HepG2 (cell line): ENCODE measurements around the gene JMJD8. TPM values are rescaled to one million over a fixed set of nuclear protein-coding genes. Genes with fewer than 3 reads are reported as not detected.
A peak's percentile ranks its signal among the peaks of the same experiment; 100 is the strongest.

ENCODE experiments used
- ATAC-seq: fragments of 200-7000 bp; cut with Tn5 transposase; 3 replicates; pipeline ENCODE4 v1.9.1; 2020; ENCODE audit warnings: mild to moderate bottlenecking, moderate library complexity
- BruUV-seq: library from RNA; stranded (reverse); fragments of 400-500 nt; replicated peaks from 2 replicates; lab custom pipeline; 2021; lab: Mats Ljungman, UMichigan
- CTCF ChIA-PET: fragments of 300-600 bp; formaldehyde crosslinking; extraction: SDS; loops from one replicate; lab custom pipeline; 2021; ENCODE audit warnings: low total read pairs, inconsistent platforms, low intra/inter-chr PET ratio; lab: Yijun Ruan, JAX
- POLR2A ChIA-PET: fragments of 350-600 bp; sonication (Branson Sonifier 250); formaldehyde crosslinking; loops from one replicate; lab custom pipeline; 2020; ENCODE audit warnings: antibody characterized with exemption, inconsistent platforms; lab: Yijun Ruan, JAX
- DNase-seq: peaks from one replicate; pipeline ENCODE4 v3.0.0-alpha.2; 2015; ENCODE audit warnings: low spot score
- FAIRE-seq: peaks from 3 replicates; lab custom pipeline; 2011; peaks lifted over from hg19 to GRCh38; lab: Jason Lieb, UNC
- H2AFZ ChIP-seq: one replicate; pipeline ENCODE4 v1.6.1; 2011; ENCODE audit warnings: low read length, inconsistent platforms
- H3K27ac ChIP-seq: fragments of 300-600 bp; 3 replicates; pipeline ENCODE4 v1.8.0; 2011; ENCODE audit warnings: mixed run types, mild to moderate bottlenecking, mixed read lengths, low read length, inconsistent platforms; ENCODE audit not compliant: insufficient read depth; ENCODE audit errors: extremely low read length
- H3K27me3 ChIP-seq, 2 experiments: fragments of 200-600 bp in 1 of 2; 2 replicates in 1 of 2; 3 replicates in 1 of 2; pipeline versions ENCODE4 v1.6.0 to v1.8.0; 2011; ENCODE audit warnings: low read length in 2 of 2, mild to moderate bottlenecking in 2 of 2, moderate library complexity in 2 of 2, inconsistent platforms in 1 of 2; ENCODE audit not compliant: insufficient read depth in 2 of 2, control insufficient read depth in 1 of 2
- H3K36me3 ChIP-seq, 2 experiments: fragments of 200-600 bp in 1 of 2; replicated peaks in 1 of 2; 2 replicates in 1 of 2; 3 replicates in 1 of 2; pipeline versions ENCODE4 v1.5.1 to v1.8.0; 2011; ENCODE audit warnings: low read length in 2 of 2, inconsistent platforms in 1 of 2; ENCODE audit not compliant: insufficient read depth in 2 of 2, control insufficient read depth in 1 of 2
- H3K4me1 ChIP-seq: 2 replicates; pipeline ENCODE4 v1.5.1; 2012; ENCODE audit warnings: low read length, inconsistent platforms; ENCODE audit not compliant: insufficient read depth
- H3K4me2 ChIP-seq: 2 replicates; pipeline ENCODE4 v1.6.0; 2011; ENCODE audit warnings: low read depth, low read length, inconsistent platforms
- H3K4me3 ChIP-seq, 3 experiments: fragments of 200-600 bp in 1 of 3; sonication (generic), shearing (Covaris generic) in 1 of 3; replicated peaks in 1 of 3; 2 replicates each; pipeline ENCODE4 v1.5.1; 2011 to 2016; ENCODE audit warnings: low read length in 3 of 3, inconsistent platforms in 2 of 3, low read depth in 2 of 3, mild to moderate bottlenecking in 2 of 3, control low read depth in 1 of 3, mixed read lengths in 1 of 3; ENCODE audit not compliant: insufficient read depth in 1 of 3
- H3K79me2 ChIP-seq: one replicate; pipeline ENCODE4 v1.6.1; 2011; ENCODE audit warnings: low read length, inconsistent platforms; ENCODE audit not compliant: insufficient read depth
- H3K9ac ChIP-seq: 2 replicates; pipeline ENCODE4 v1.6.0; 2011; ENCODE audit warnings: mild to moderate bottlenecking, low read depth, low read length, inconsistent platforms; ENCODE audit not compliant: insufficient read depth
- H3K9me3 ChIP-seq: 2 replicates; pipeline ENCODE4 v1.5.1; 2012; ENCODE audit warnings: mild to moderate bottlenecking, low read length
- H4K20me1 ChIP-seq: 2 replicates; pipeline ENCODE4 v1.6.0; 2011; ENCODE audit warnings: inconsistent platforms, mild to moderate bottlenecking, low read length, moderate library complexity; ENCODE audit not compliant: insufficient read depth
- AGO2 ChIP-seq: fragments of 200-400 bp; formaldehyde crosslinking; optimal IDR thresholded peaks from 2 replicates; pipeline ENCODE3; 2017; ENCODE audit warnings: mild to moderate bottlenecking, low read depth, low read length, moderate library complexity
- HDAC1 ChIP-seq: sonication (generic); formaldehyde crosslinking; IDR thresholded peaks from 2 replicates; pipeline ENCODE4 v1.5.1; 2020; ENCODE audit warnings: mild to moderate bottlenecking, missing genetic modification reagents
- HMG20B ChIP-seq: conservative IDR thresholded peaks from 2 replicates; pipeline ENCODE4 v1.6.1; 2016; ENCODE audit warnings: missing genetic modification reagents, missing compliant biosample characterization
- RBFOX2 ChIP-seq: fragments of 200-400 bp; formaldehyde crosslinking; IDR thresholded peaks from 2 replicates; pipeline ENCODE4 v1.6.1; 2017; ENCODE audit warnings: low read depth, mild to moderate bottlenecking, low read length
- ZNF326 ChIP-seq: sonication (generic); formaldehyde crosslinking; IDR thresholded peaks from 2 replicates; pipeline ENCODE4 v1.4.0; 2020; ENCODE audit warnings: missing genetic modification reagents, borderline replicate concordance
- WGBS: methylation state at CpG from one replicate; pipeline ENCODE4 v1.1.6; 2017; ENCODE audit warnings: low lambda C conversion rate; 5-methylcytosine and 5-hydroxymethylcytosine counted together
- in situ Hi-C: cut with HindIII; loops from 2 replicates; pipeline ENCODE4 v1.10.0; 2017; ENCODE audit warnings: low pct_unique_long_range_greater_than_20kb; ENCODE audit not compliant: extremely low pct_ligation_motif_present
- intact Hi-C: fragments of 100-400 bp; cut with micrococcal nuclease; formaldehyde crosslinking; loops from one replicate; pipeline ENCODE4 v1.10.0; 2022; ENCODE audit not compliant: unreplicated experiment
- polyA plus RNA-seq, 8 experiments: library from polyadenylated mRNA; depleted of rRNA in 3 of 8; stranded (reverse) in 7 of 8; unstranded in 1 of 8; fragments of >200 nt; fragmentation: Illumina TruSeq in 4 of 8; extraction: Trizol in 4 of 8; gene quantifications; 2 replicates each; pipeline versions ENCODE4 v1.2.1 to v1.2.3, GENCODE V29; 2011 to 2016; ENCODE audit warnings: low read depth in 4 of 8, missing spikeins in 1 of 8, mixed read lengths in 1 of 8; ENCODE audit not compliant: insufficient read depth in 1 of 8
- total RNA-seq, 5 experiments: library from RNA; depleted of rRNA; stranded (reverse); fragments of >200 nt; fragmentation: Illumina TruSeq; extraction: Trizol; gene quantifications; 2 replicates each; pipeline ENCODE4 v1.2.3, GENCODE V29; 2016; ENCODE audit warnings: low read depth in 1 of 5
- TF ChIP-seq, protein P1 (sequence below): sonication (generic); formaldehyde crosslinking; IDR thresholded peaks from 2 replicates; pipeline ENCODE4 v1.4.0; 2020; ENCODE audit warnings: missing genetic modification reagents, low read depth, mild to moderate bottlenecking, borderline replicate concordance

Gene JMJD8
- total and polyA plus RNA-seq, 2 of the 13 experiments (the other 11 are each of a cell fraction or from before 2014, with no cell fraction given), result 2.6 to 11.8 TPM

DNA sequence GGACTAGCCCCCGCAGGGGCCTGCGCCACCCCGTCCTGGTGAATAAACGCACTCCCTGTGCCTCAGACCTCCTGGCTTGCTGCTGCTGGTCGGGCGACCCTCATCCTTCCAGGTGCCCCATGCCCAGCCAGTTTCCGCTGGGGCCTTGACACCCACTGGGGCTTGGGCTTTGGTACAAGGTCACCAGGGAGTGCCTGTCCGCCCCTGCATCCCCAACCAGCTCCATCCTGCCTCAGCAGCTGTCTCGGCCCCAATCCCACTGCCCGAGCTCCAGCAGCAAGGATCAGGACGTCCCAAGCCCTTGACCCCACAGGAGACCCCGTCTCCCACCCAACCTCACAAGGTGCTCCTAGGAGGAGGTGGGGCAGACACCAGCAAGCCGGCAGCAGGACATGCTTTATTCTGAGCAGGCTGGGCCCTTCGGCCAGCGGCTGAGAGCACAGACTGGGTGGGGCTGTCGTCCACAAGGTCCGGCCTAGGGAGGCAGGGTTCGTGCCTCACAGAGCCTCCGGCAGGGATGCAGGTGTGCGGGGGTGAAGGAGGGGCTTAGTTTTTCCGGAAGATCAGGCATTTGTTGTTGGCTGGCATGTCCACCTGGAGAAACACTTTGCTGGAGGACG lies 50.0 kb downstream of the JMJD8 start (continued):
- no peak for TF ChIP-seq HDAC1
- TF ChIP-seq, protein P1, sequence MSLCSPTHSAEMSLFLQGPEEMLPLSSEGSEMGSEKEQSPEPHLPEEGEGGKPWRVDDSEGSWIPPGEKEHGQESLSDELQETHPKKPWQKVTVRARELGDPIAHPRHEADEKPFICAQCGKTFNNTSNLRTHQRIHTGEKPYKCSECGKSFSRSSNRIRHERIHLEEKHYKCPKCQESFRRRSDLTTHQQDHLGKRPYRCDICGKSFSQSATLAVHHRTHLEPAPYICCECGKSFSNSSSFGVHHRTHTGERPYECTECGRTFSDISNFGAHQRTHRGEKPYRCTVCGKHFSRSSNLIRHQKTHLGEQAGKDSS, result no peak

DNA sequence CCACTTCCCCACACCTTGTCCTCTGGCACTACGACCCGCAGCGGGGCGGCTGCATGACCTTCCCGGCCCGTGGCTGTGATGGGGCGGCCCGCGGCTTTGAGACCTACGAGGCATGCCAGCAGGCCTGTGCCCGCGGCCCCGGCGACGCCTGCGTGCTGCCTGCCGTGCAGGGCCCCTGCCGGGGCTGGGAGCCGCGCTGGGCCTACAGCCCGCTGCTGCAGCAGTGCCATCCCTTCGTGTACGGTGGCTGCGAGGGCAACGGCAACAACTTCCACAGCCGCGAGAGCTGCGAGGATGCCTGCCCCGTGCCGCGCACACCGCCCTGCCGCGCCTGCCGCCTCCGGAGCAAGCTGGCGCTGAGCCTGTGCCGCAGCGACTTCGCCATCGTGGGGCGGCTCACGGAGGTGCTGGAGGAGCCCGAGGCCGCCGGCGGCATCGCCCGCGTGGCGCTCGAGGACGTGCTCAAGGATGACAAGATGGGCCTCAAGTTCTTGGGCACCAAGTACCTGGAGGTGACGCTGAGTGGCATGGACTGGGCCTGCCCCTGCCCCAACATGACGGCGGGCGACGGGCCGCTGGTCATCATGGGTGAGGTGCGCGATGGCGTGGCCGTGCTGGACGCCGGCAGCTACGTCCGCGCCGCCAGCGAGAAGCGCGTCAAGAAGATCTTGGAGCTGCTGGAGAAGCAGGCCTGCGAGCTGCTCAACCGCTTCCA lies 50.6 kb downstream of the JMJD8 start:
- no TSS peak for BruUV-seq

More for the DNA sequence above, 50.6 kb downstream of the JMJD8 start:
- no peak for DNase-seq
- peaks cover 6% of the 10 kb centered on the region for H3K79me2 ChIP-seq
- H3K36me3 ChIP-seq, result no peaks in the 10 kb centered on the region; a peak in 1 of 5 replicates
- TF ChIP-seq AGO2, result peak; percentile 69
- TF ChIP-seq RBFOX2, result peak; percentile 69; the same call in 1 of the 2 replicates
- TF ChIP-seq ZNF326 (CRISPR knock-in tag), result no peak
- no peak for TF ChIP-seq HMG20B (CRISPR knock-in tag)
- no peak overlapping the region for H2AFZ ChIP-seq
- intact Hi-C loops, result no loop called here
- in situ Hi-C loops, result no loop called here
- no peaks in the 10 kb centered on the region for H4K20me1 ChIP-seq
- CTCF ChIA-PET, result no interaction called here
- no peak overlapping the region for H3K9ac ChIP-seq
- POLR2A ChIA-PET, result no interaction called here
- no peak overlapping the region for H3K27ac ChIP-seq
- no peaks in the 10 kb centered on the region for H3K9me3 ChIP-seq
- FAIRE-seq, result no peak
- 96% methylated on average over 44 of the region's 74 CpGs for WGBS
- H3K4me2 ChIP-seq, result no peak overlapping the region
- H3K27me3 ChIP-seq, result no peaks in the 10 kb centered on the region
- peaks cover 44% of the 10 kb centered on the region for H3K4me1 ChIP-seq
- H3K4me3 ChIP-seq, result no peak overlapping the region
- no peak for ATAC-seq
